Astrocyte (in vitro differentiated cells and primary cell): ENCODE measurements around the gene SPPL2A. TPM values are rescaled to one million over a fixed set of nuclear protein-coding genes. Genes with fewer than 3 reads are reported as not detected.
A peak's percentile ranks its signal among the peaks of the same experiment; 100 is the strongest.
"Not testable (repeated sequence)": the region's sequence is repeated elsewhere in the genome, so short reads cannot be mapped to it uniquely, and the experiment has no call there.

Experiments
- DNase-seq: peaks from one replicate; pipeline ENCODE4 v3.0.0-alpha.2; 2010; ENCODE audit warnings: low read depth
- FAIRE-seq: peaks from 2 replicates; lab custom pipeline; 2011; peaks lifted over from hg19 to GRCh38; lab: Jason Lieb, UNC
- H2AFZ ChIP-seq: 2 replicates; pipeline ENCODE4 v1.6.0; 2012; ENCODE audit warnings: low read depth, low read length, inconsistent platforms
- H3K27ac ChIP-seq: 2 replicates; pipeline ENCODE4 v1.5.1; 2011; ENCODE audit warnings: low read depth, low read length, inconsistent platforms
- H3K27me3 ChIP-seq: 2 replicates; pipeline ENCODE4 v1.6.0; 2011; ENCODE audit warnings: low read length, inconsistent platforms; ENCODE audit not compliant: insufficient read depth
- H3K36me3 ChIP-seq: 2 replicates; pipeline ENCODE4 v1.5.1; 2011; ENCODE audit warnings: low read length, inconsistent platforms; ENCODE audit not compliant: insufficient read depth
- H3K4me1 ChIP-seq: 2 replicates; pipeline ENCODE4 v1.5.1; 2011; ENCODE audit warnings: low read length, inconsistent platforms; ENCODE audit not compliant: insufficient read depth
- H3K4me2 ChIP-seq: 2 replicates; pipeline ENCODE4 v1.6.0; 2012; ENCODE audit warnings: low read length, inconsistent platforms
- H3K4me3 ChIP-seq: 2 replicates; pipeline ENCODE4 v1.5.1; 2011; ENCODE audit warnings: low read depth, mild to moderate bottlenecking, low read length, inconsistent platforms; ENCODE audit not compliant: insufficient read depth
- H3K79me2 ChIP-seq: 2 replicates; pipeline ENCODE4 v1.6.0; 2012; ENCODE audit warnings: mild to moderate bottlenecking, low read length, inconsistent platforms; ENCODE audit not compliant: insufficient read depth
- H3K9ac ChIP-seq: 2 replicates; pipeline ENCODE4 v1.6.0; 2012; ENCODE audit warnings: mild to moderate bottlenecking, low read length, inconsistent platforms
- H3K9me3 ChIP-seq: 2 replicates; pipeline ENCODE4 v1.5.1; 2012; ENCODE audit warnings: low read depth, mild to moderate bottlenecking, low read length, inconsistent platforms; ENCODE audit not compliant: insufficient read depth
- H4K20me1 ChIP-seq: 2 replicates; pipeline ENCODE4 v1.6.0; 2012; ENCODE audit warnings: low read length, inconsistent platforms; ENCODE audit not compliant: insufficient read depth
- H3K27ac Mint-ChIP-seq: one replicate; pipeline ENCODE4 v1.8.0; 2021; ENCODE audit warnings: mild to moderate bottlenecking, mixed read lengths; ENCODE audit not compliant: unreplicated experiment
- H3K27me3 Mint-ChIP-seq: one replicate; pipeline ENCODE4 v1.8.0; 2021; ENCODE audit warnings: low read depth, mixed read lengths; ENCODE audit not compliant: unreplicated experiment
- H3K36me3 Mint-ChIP-seq: one replicate; pipeline ENCODE4 v1.8.0; 2021; ENCODE audit warnings: low read depth, mixed read lengths; ENCODE audit not compliant: unreplicated experiment
- H3K4me1 Mint-ChIP-seq: one replicate; pipeline ENCODE4 v1.8.0; 2021; ENCODE audit warnings: low read depth, mixed read lengths; ENCODE audit not compliant: unreplicated experiment
- H3K4me3 Mint-ChIP-seq: one replicate; pipeline ENCODE4 v1.8.0; 2021; ENCODE audit warnings: mild to moderate bottlenecking, moderate library complexity, mixed read lengths; ENCODE audit not compliant: unreplicated experiment
- H3K9me3 Mint-ChIP-seq: one replicate; pipeline ENCODE4 v1.8.0; 2021; ENCODE audit warnings: mild to moderate bottlenecking, mixed read lengths; ENCODE audit not compliant: unreplicated experiment
- CTCF ChIP-seq: IDR thresholded peaks from 2 replicates; pipeline ENCODE4 v1.5.1; 2011; ENCODE audit warnings: low read depth, mild to moderate bottlenecking, inconsistent platforms, low read length, moderate library complexity; ENCODE audit not compliant: insufficient read depth
- EZH2 ChIP-seq: IDR thresholded peaks from 2 replicates; pipeline ENCODE4 v1.6.1; 2012; ENCODE audit warnings: mild to moderate bottlenecking, low read length, inconsistent platforms; ENCODE audit not compliant: insufficient read depth
- total RNA-seq: library from RNA; stranded (reverse); gene quantifications from 2 replicates; pipeline ENCODE4 v1.2.1, GENCODE V29; 2021

SPPL2A gene
- total RNA-seq, 1 donor from 2014 or later = 56.0 TPM

DNA sequence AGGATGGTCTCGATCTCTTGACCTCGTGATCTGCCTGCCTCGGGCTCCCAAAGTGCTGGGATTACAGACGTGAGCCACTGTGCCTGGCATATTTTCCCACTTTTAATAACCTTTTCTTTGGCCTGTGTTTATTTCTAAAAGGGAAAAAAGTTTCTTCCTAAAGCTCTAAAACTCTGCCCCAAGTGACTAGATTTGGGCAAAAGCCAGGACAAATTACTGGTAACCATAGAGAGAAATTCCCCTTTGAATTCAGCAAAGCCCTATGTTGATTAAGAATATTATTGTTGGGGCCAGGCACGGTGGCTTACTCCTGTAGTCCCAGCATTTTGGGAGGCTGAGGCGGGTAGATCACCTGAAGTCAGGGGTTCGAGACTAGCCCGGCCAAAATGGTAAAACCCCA is 67.4 kb downstream of the SPPL2A start:
- H3K4me1 Mint-ChIP-seq = no peaks in the 10 kb centered on the region
- H3K4me3 Mint-ChIP-seq = no peak overlapping the region
- H3K79me2 ChIP-seq = no peaks in the 10 kb centered on the region
- H3K27me3 ChIP-seq = no peaks in the 10 kb centered on the region
- H3K27me3 Mint-ChIP-seq = no peaks in the 10 kb centered on the region
- no peaks in the 10 kb centered on the region for H3K9me3 ChIP-seq
- H3K27ac Mint-ChIP-seq = no peak overlapping the region
- H2AFZ ChIP-seq = no peak overlapping the region
- no peak overlapping the region for H3K4me2 ChIP-seq
- no peak for DNase-seq
- no peak overlapping the region for H3K4me3 ChIP-seq
- peaks cover 4% of the 10 kb centered on the region for H3K4me1 ChIP-seq
- no peak for FAIRE-seq
- TF ChIP-seq EZH2 (no peak), CTCF (no peak)
- H3K27ac ChIP-seq = no peak overlapping the region
- no peaks in the 10 kb centered on the region for H3K36me3 Mint-ChIP-seq
- H4K20me1 ChIP-seq = no peaks in the 10 kb centered on the region
- no peaks in the 10 kb centered on the region for H3K9me3 Mint-ChIP-seq
- H3K9ac ChIP-seq = no peak overlapping the region
- H3K36me3 ChIP-seq = no peaks in the 10 kb centered on the region

DNA sequence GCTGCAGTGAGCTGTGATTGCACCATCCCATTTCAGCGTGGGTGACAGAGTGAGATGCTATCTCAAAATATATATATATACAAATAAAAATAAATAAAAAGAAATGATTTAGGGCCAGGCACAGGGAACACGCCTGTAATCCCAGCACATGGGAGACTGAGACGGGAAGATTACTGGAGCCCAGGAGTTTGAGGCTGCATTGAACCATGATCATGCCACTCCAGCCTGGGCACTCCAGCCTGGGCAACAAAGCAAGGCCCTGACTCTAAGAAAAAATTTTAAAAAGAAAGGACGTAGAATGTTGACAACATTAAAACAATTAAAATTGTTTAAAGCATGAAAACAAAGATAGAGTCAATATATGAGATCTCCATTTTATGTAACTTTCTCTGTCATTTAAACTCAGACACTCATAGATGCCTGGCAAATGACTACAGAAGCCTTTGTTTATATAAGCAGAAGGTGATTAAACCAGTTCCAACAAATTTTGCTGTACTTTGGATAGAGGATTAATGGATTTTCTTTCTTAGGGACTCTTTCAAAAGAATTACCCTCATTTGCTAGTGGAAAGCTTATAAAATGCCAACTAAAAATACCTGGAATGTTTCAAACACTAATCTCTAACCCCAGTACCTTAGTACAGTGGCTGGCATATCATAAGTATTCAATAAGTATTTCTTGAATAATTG is 68.3 kb downstream of the SPPL2A start:
- Histone ChIP-seq H3K9me3 (no peaks in the 10 kb centered on the region), H3K27ac (no peak overlapping the region), H3K4me3 (no peak overlapping the region), H3K79me2 (no peaks in the 10 kb centered on the region), H2AFZ (no peak overlapping the region), H4K20me1 (no peaks in the 10 kb centered on the region), H3K4me2 (no peak overlapping the region), H3K9ac (no peak overlapping the region), H3K36me3 (no peaks in the 10 kb centered on the region), H3K4me1 (peaks cover 4% of the 10 kb centered on the region), H3K27me3 (no peaks in the 10 kb centered on the region)
- DNase-seq (peak; percentile 51), FAIRE-seq (no peak)
- TF ChIP-seq CTCF = no peak
- no peak for TF ChIP-seq EZH2
- no peak overlapping the region for H3K4me3 Mint-ChIP-seq
- H3K9me3 Mint-ChIP-seq = no peaks in the 10 kb centered on the region
- no peaks in the 10 kb centered on the region for H3K36me3 Mint-ChIP-seq
- H3K4me1 Mint-ChIP-seq = no peaks in the 10 kb centered on the region
- no peaks in the 10 kb centered on the region for H3K27me3 Mint-ChIP-seq
- H3K27ac Mint-ChIP-seq = no peak overlapping the region

- DNase-seq, H3K27ac ChIP-seq: not testable (repeated sequence)
These were observed 70.8 kb downstream of the SPPL2A start for GRCh38 chr15:50694634-50695165.

More at GRCh38 chr15:50694634-50695165, 70.8 kb downstream of the SPPL2A start:
- not testable (repeated sequence) for H3K36me3 Mint-ChIP-seq, H3K9me3 Mint-ChIP-seq, H3K27me3 ChIP-seq, H3K4me2 ChIP-seq, H3K79me2 ChIP-seq, H3K4me1 Mint-ChIP-seq, H3K4me1 ChIP-seq, H3K27ac Mint-ChIP-seq, H2AFZ ChIP-seq, H3K36me3 ChIP-seq, H3K9ac ChIP-seq, H3K27me3 Mint-ChIP-seq, H3K4me3 Mint-ChIP-seq, FAIRE-seq, H3K4me3 ChIP-seq, H4K20me1 ChIP-seq, H3K9me3 ChIP-seq
